ENCODE results near the gene MNT. TPM values are rescaled to one million over a fixed set of nuclear protein-coding genes. Genes with fewer than 3 reads are reported as not detected.
A peak's percentile ranks its signal among the peaks of the same experiment; 100 is the strongest.

The MNT gene
- total RNA-seq, 1 donor = 12.2 TPM

DNA sequence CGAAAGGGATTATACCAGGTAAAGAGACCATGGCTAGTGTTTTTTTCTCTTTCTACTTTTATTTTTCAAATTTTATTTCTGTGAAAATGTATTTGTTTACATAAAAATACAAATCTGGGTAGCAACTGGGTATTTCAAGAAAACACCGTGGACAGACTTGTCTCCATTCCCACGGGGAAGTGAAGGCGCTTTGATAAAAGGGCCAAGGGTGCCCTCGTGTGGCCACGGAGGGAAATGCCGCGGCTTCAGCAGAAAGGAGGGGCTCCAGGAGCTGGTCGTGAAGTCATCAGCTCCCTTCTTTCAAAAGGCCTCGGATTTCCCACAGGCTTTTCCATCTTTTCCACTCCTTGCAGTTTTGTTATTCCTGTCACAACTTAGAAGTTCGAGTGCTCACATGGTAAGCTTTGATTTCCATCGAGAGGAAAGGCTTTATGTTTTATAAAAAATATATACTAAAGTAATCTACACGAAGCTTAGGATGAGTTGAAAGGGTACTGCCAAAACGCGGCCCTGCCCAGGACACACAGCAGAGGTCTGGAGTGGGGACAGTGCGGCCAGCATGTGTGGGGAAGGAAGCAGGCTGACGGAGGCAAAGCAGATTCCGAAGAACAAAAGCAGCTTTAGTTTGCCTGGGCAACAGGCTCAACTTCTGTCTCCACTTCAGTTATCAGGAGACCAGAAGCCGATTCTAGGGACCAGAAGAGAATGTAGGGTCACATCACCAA lies 15.3 kb upstream of the MNT start:
- TF ChIP-seq, protein P1, sequence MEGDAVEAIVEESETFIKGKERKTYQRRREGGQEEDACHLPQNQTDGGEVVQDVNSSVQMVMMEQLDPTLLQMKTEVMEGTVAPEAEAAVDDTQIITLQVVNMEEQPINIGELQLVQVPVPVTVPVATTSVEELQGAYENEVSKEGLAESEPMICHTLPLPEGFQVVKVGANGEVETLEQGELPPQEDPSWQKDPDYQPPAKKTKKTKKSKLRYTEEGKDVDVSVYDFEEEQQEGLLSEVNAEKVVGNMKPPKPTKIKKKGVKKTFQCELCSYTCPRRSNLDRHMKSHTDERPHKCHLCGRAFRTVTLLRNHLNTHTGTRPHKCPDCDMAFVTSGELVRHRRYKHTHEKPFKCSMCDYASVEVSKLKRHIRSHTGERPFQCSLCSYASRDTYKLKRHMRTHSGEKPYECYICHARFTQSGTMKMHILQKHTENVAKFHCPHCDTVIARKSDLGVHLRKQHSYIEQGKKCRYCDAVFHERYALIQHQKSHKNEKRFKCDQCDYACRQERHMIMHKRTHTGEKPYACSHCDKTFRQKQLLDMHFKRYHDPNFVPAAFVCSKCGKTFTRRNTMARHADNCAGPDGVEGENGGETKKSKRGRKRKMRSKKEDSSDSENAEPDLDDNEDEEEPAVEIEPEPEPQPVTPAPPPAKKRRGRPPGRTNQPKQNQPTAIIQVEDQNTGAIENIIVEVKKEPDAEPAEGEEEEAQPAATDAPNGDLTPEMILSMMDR (IDR thresholded peaks at IDR 0.05; ENCODE audit: insufficient read depth, low read length) = peak; percentile 90

DNA sequence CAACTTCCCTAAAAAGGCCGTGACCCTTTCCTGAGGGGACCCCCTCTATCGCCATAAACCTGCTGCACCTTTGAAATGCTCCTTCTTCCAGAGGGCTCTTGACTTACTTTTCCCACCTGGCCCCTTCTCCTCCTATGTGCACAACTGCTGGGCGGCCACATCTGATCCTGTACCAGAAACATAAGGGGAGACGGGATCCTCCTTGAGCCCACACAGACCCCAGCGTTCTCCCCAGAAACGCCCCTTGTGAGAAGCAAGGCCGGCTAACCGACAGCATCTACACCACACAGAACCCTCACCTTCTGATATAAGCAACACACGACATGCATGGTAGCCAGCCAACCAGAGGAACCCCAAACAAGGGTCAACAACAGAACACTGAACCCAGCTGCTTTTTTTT lies 14.2 kb upstream of the MNT start:
- DNase-seq (ENCODE audit: low read depth) = no peak
- no peak overlapping the region for H3K4me3 ChIP-seq (ENCODE audit: low read depth, low read length)
- TF ChIP-seq, protein P1 (IDR thresholded peaks at IDR 0.05; ENCODE audit: insufficient read depth, low read length) = no peak

More for the DNA sequence above, 15.3 kb upstream of the MNT start:
- H3K4me3 ChIP-seq (ENCODE audit: low read depth, low read length) = no peak overlapping the region
- peak; percentile 92 for DNase-seq (ENCODE audit: low read depth)

DNA sequence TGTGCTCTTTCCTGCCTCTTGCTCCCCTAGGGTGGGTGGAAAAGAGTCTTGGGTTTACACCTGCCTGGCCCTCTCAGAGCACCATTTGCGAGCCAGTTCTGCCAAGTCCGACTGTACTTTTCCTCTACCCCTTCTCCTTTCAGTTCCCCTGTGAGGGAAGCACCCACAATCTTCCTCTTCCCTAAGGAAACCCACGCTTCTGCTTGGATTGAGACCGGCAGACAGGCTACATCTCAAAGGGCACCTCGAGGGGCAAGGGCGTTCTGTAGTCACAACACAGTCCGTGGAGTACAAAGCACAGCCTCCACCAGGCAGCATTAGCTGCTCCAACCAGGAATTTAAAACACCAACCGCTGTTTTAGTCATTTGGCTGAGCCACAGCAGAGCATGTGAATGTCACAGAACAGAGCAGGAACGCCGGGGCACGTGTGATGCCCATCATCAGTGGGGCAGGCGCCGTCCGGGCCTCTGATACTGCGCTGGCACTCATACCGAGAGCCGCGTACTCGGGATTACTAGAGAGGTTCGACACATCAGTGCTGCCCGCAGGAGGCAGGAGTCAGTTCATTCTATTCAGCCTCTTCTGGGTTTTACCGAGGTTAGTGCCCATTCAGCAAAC lies 13.7 kb upstream of the MNT start:
- H3K4me3 ChIP-seq (ENCODE audit: low read depth, low read length) = no peak overlapping the region
- no peak for DNase-seq (ENCODE audit: low read depth)
- TF ChIP-seq, protein P1 (IDR thresholded peaks at IDR 0.05; ENCODE audit: insufficient read depth, low read length) = no peak

DNA sequence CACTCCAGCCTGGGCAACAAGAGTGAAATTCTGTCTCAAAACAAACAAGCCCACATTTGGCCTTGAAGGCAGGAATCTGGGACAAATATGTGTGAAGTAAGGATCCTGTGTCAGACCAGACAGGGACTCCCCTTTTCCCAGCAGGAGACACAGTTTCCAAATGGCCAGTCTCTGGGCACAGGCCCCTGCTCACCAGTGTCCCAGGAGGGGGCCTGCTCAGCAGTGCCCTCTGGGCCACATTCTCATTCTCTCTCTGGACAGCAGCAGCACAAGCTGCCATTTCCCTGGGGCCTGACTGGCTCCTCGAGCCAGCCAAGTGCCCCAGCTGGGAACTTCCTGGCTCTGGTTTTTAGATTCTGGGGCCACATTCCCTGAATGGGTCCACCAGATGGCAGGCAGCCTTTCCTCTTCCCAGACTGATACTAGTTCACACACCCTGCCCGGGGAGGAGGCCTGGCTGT lies 11.7 kb upstream of the MNT start:
- DNase-seq (ENCODE audit: low read depth) = peak; percentile 50
- no peak overlapping the region for H3K4me3 ChIP-seq (ENCODE audit: low read depth, low read length)
- TF ChIP-seq, protein P1 (IDR thresholded peaks at IDR 0.05; ENCODE audit: insufficient read depth, low read length) = peak; percentile 23

DNA sequence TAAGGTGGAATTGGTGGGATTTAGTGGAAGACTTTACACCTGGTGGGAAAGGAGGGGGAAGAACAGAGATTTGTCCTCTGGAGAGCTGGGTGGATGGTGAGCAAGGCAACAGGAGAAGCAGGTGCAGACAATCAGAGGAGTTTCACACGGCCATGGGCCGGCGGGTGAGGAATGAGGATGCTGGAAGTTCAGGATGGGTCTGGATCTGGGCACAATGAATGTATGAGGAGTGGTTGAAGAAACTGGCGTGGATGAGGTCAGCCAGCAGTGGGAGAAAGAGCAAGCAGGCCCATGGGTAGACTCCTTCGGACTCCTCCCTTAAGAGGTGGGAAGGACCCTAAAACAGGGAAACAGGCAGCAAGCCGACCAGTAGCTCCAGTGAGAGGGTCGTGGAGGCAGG lies 10.1 kb upstream of the MNT start:
- no peak overlapping the region for H3K4me3 ChIP-seq (ENCODE audit: low read depth, low read length)
- TF ChIP-seq, protein P1 (IDR thresholded peaks at IDR 0.05; ENCODE audit: insufficient read depth, low read length) = no peak
- DNase-seq (ENCODE audit: low read depth) = no peak

DNA sequence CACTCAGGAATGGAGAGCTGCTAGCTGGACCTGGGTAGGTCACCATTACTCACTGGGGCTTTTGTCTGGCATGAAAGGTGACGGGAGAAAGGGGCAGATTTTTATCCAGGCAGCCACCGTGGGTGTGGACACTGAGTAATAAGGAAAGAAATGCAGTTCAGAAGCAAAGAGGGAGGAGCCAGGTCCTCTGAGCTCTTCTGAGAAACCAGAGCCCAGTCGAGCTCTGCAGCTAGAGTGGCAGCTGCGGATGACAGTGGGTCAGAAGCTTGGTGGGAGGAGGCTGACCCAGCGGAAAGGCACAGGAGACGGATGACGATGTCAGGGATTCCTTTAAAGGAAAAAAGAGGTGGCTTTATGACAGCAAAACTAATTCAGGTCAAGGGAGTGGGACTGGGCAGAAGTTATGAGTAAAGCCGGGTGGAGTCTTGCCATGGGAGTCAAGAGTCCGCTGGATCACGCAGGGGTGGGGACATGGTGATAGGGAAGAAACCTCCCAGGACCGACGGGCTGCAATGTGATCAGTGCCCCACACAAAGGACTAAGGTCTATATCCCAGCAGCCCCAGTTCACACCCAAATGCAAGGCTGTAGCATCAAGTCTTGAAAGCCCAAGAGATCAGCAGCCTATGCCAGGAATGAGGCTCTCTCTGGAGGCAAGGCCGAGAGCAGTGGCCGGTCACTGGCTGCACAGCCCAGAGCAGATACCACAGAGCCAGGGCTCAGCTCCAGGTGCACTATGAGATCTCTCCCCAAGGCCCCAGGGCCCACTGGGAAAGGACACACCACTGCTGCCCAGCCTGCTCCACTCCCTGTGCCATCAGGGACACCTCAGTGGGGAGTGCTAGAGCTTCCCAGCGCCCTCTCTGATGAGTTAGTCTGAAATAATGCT lies 6.3 kb upstream of the MNT start:
- DNase-seq (ENCODE audit: low read depth) = peak; percentile 85
- TF ChIP-seq, protein P1 (IDR thresholded peaks at IDR 0.05; ENCODE audit: insufficient read depth, low read length) = no peak
- H3K4me3 ChIP-seq (ENCODE audit: low read depth, low read length) = peak overlapping the region; percentile 10

All from fibroblast of the aortic adventitia (primary cell).